Measurements from ENCODE around the gene NAV2.

Gene NAV2

DNA sequence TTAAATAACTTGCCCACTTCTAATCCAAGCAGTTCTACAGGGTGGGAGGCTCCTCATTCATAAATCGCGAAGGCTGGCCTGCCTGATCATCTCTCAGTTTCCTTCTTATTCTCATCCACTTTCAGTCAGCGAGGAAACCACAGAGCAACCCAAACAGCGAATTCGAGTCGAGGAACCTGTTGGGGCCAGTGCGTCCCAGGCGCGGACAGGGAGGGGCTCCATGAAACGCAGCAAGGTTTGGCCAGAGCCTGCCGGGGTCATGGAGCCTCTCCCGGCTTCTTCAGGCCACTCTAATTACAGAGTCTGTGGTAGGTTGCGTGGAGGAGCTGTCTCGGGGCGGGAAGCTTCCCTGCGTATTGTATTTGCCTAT, 741 bp upstream of the NAV2 start:
- in situ Hi-C loops (cut with HindIII; ENCODE audit: low pct_ligation_motif_present, low pct_unique_long_range_greater_than_20kb, low sequenced_read_pairs) = no loop called here
- DNase-seq = peak; percentile 26

DNA sequence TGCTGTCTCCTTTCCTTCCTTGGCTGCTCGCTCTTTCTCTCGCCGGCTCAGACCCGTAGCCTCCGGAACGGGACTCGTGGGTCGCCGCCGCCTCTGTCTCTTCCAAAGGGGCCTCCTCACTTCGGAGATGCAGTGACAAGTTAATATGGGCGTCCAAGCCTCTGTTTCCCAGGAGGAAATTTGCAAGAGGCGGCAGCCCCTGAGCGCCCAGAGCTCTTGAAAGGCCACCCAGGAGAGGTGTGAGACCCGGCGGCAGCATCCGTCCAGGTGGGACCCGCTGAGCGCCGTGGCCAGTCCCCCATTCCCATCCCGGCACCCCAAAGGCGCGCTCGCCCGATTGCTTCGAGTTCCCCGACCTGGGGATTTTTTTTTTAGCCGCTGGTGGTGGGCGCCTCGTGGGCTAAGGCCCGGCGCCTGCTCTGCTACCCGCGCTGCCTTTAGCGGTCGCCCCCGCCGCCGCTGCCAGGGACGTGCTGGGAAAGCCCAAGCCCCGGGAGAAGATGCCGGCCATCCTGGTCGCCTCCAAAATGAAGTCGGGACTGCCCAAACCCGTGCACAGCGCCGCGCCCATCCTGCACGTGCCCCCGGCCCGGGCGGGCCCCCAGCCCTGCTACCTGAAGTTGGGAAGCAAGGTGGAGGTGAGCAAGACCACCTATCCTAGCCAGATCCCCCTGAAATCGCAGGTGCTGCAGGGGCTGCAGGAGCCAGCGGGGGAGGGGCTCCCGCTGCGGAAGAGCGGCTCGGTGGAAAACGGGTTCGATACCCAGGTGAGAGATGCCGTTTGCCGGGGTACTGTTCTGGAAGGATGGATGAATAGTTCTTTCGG, 772 bp downstream of the NAV2 start:
- in situ Hi-C loops (cut with HindIII; ENCODE audit: low pct_ligation_motif_present, low pct_unique_long_range_greater_than_20kb, low sequenced_read_pairs) = no loop called here
- DNase-seq = peak; percentile 9

- in situ Hi-C loops (cut with HindIII; ENCODE audit: low pct_ligation_motif_present, low pct_unique_long_range_greater_than_20kb, low sequenced_read_pairs) = no loop called here
- peak; percentile 41 for DNase-seq
Observed at GRCh38 chr11:19714022-19714386, 1.4 kb downstream of the NAV2 start.

DNA sequence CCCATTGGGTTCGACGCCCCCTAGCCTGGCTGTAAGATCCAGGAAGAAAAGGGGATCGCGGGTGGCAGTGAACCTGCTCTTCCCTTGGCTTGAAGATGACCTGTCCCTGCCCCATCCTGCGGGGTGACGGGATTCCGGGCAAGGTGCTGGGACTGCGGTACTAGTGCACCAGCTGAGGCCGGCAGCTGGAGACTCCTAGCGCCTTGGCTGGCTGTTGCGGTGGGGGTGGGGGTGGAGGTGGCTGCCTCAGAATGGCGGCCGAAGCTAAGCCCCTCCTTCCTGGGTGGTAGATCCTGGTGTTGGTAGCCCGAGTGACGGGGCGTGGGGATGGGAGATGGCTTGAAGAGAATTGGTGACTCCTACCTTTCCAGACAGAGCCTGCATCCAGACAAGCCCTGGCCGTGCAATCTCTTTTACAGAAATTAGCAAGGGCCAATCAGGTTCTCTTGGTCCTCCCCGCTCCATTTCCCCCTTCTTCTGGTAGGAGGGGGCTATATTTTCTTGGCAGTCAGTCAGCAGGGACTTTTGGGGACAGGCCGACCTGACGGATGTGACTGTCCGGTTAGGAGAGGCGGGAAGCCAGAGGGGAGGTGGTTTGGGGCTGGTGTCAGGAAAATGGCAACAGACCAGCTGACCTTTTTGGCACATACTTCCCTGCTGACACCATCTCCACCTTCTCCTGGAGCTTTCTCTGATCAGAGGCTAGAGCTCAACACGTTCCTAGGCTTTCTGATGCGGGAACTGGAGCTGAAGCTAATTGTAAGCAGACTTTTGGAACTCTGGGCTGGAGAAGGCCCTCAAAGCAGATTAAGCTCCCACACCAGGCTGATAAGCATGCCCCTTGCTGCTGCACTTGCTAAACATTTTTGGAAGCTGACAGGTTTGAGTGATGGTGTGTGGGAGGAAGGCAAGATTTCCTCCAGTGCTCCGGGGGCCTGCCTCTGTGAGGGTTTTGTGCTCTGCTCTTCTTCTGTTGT, 2.0 kb downstream of the NAV2 start:
- in situ Hi-C loops (cut with HindIII; ENCODE audit: low pct_ligation_motif_present, low pct_unique_long_range_greater_than_20kb, low sequenced_read_pairs) = no loop called here

GRCh38 chr11:19715373-19715772, 2.7 kb downstream of the NAV2 start:
- in situ Hi-C loops (cut with HindIII; ENCODE audit: low pct_ligation_motif_present, low pct_unique_long_range_greater_than_20kb, low sequenced_read_pairs) = no loop called here
- DNase-seq = peak; percentile 88

More for the DNA sequence above, 2.0 kb downstream of the NAV2 start:
- DNase-seq = peak; percentile 78

- no peak for DNase-seq
- in situ Hi-C loops (cut with HindIII; ENCODE audit: low pct_ligation_motif_present, low pct_unique_long_range_greater_than_20kb, low sequenced_read_pairs) = no loop called here
Observed at GRCh38 chr11:19718051-19718450, 5.4 kb downstream of the NAV2 start.

- in situ Hi-C loops (cut with HindIII; ENCODE audit: low pct_ligation_motif_present, low pct_unique_long_range_greater_than_20kb, low sequenced_read_pairs) = no loop called here
- DNase-seq = no peak
Observed at GRCh38 chr11:19718951-19719350, 6.3 kb downstream of the NAV2 start.

DNA sequence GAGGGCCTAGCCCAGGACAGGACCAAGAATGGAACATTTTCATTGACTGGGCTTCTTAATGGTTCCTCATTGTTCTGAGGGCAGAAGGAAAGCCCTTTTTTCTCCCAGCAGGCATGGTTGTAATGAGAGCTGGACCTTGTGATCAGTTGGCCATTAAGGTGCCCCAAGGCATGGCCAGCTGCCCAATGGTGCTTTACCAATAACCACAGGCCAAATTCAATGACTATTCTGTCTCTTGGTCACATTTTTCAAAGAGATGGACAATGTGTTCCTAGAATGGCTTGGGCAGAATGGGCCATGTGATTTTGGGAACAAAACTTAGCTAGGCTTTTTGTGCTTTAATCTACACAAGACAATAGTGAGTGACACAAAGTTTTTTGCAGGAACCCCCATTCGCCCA, 7.3 kb downstream of the NAV2 start:
- no peak for DNase-seq
- in situ Hi-C loops (cut with HindIII; ENCODE audit: low pct_ligation_motif_present, low pct_unique_long_range_greater_than_20kb, low sequenced_read_pairs) = no loop called here

DNA sequence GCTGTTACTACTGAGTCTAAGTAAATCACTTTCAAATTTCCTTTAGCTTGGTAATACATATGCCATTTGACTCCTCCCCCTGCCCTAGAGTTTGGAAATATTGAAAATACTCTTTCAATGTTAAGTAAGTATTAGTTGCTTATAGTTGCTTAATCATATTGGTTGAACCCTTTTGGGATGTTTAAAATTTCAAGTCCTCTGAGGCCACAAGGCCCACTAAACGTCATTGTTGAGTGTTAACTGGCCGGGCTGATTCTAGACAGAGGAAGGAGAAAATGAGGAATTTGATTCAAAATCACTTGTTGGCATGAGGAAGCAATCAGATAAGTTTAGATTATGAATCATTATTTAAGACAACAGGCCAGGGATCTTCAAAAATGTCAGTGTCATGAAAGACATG, 8.5 kb downstream of the NAV2 start:
- no peak for DNase-seq
- in situ Hi-C loops (cut with HindIII; ENCODE audit: low pct_ligation_motif_present, low pct_unique_long_range_greater_than_20kb, low sequenced_read_pairs) = no loop called here

DNA sequence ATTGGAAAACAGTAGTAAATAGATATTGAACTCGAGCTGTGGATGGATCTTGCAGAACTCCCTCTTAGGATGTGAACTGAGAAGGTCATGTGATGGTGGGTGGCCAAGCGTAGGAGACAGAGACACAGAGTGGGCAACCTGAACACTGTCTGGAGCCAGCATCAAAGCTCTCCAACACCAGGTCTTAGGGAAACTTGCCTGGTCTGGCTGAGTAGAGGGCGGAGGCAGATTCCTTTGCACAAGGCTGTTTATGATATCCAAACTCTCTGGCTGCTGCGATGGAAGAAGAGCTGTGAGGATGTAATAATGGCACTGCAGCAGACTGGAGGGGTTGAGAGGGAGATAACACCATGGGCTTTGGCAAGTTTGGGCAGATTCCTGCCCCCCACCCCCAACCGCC, 10.1 kb downstream of the NAV2 start:
- no peak for DNase-seq
- in situ Hi-C loops (cut with HindIII; ENCODE audit: low pct_ligation_motif_present, low pct_unique_long_range_greater_than_20kb, low sequenced_read_pairs) = no loop called here

GRCh38 chr11:19723572-19724342, 11.1 kb downstream of the NAV2 start:
- no peak for DNase-seq
- in situ Hi-C loops (cut with HindIII; ENCODE audit: low pct_ligation_motif_present, low pct_unique_long_range_greater_than_20kb, low sequenced_read_pairs) = no loop called here

- in situ Hi-C loops (cut with HindIII; ENCODE audit: low pct_ligation_motif_present, low pct_unique_long_range_greater_than_20kb, low sequenced_read_pairs) = loop anchor here (25.0 kb wide), 1 partner anchor 162 kb away; no protein-coding TSS in a partner anchor
- DNase-seq = no peak
Observed at GRCh38 chr11:19724765-19725164, 12.1 kb downstream of the NAV2 start.

GRCh38 chr11:19725379-19726079, 12.9 kb downstream of the NAV2 start:
- in situ Hi-C loops (cut with HindIII; ENCODE audit: low pct_ligation_motif_present, low pct_unique_long_range_greater_than_20kb, low sequenced_read_pairs) = loop anchor here (25.0 kb wide), 1 partner anchor 163 kb away; no protein-coding TSS in a partner anchor

GRCh38 chr11:19727246-19727645, 14.6 kb downstream of the NAV2 start:
- in situ Hi-C loops (cut with HindIII; ENCODE audit: low pct_ligation_motif_present, low pct_unique_long_range_greater_than_20kb, low sequenced_read_pairs) = loop anchor here (25.0 kb wide), 1 partner anchor 165 kb away; no protein-coding TSS in a partner anchor
- DNase-seq = no peak

More at GRCh38 chr11:19725379-19726079, 12.9 kb downstream of the NAV2 start:
- DNase-seq = no peak

DNA sequence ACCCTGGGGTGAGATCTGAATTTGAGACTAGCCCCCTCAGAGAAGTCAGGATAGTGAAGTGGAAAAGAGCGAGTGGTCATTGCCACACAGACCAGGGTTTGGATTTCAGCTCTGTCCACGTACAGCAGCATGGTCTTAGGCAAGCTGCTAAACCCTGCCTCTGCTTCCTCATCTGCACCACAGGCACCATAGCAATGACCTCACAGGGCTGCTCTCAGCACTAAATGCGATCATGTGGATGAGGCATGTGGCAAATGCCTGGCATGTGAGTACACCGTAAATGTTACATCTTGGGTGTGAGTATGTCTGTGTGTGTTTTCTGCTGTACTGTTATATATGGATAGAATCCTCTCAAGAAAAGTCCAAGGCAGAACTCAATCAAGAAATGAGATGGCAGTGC, 15.8 kb downstream of the NAV2 start:
- in situ Hi-C loops (cut with HindIII; ENCODE audit: low pct_ligation_motif_present, low pct_unique_long_range_greater_than_20kb, low sequenced_read_pairs) = loop anchor here (25.0 kb wide), 1 partner anchor 166 kb away; no protein-coding TSS in a partner anchor
- DNase-seq = no peak

DNA sequence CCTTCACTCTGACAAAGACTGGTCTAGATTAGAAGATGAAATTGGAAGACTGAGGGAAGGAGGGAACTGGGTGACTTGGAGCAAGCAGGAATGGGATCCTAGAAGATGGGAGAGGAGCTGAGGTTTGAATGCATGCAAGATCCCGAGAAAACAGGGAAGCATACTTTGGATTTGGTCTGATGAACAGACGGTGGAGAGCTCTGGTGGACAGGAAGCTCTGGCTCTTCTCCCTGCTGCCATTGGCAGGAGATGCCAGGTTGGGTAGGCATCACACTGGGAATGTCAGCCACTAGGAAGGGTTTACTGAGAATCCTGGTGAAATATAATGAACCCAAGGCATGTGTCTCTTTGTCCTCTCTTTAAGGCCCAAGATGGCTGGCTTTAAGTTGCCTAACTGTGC, 16.5 kb downstream of the NAV2 start:
- in situ Hi-C loops (cut with HindIII; ENCODE audit: low pct_ligation_motif_present, low pct_unique_long_range_greater_than_20kb, low sequenced_read_pairs) = loop anchor here (25.0 kb wide), 1 partner anchor 167 kb away; no protein-coding TSS in a partner anchor
- DNase-seq = no peak

GRCh38 chr11:19730373-19730772, 17.7 kb downstream of the NAV2 start:
- no peak for DNase-seq
- in situ Hi-C loops (cut with HindIII; ENCODE audit: low pct_ligation_motif_present, low pct_unique_long_range_greater_than_20kb, low sequenced_read_pairs) = loop anchor here (25.0 kb wide), 1 partner anchor 168 kb away; no protein-coding TSS in a partner anchor

- in situ Hi-C loops (cut with HindIII; ENCODE audit: low pct_ligation_motif_present, low pct_unique_long_range_greater_than_20kb, low sequenced_read_pairs) = loop anchor here (25.0 kb wide), 1 partner anchor 172 kb away; no protein-coding TSS in a partner anchor
Observed at GRCh38 chr11:19734171-19734570, 21.5 kb downstream of the NAV2 start.

More at GRCh38 chr11:19734171-19734570, 21.5 kb downstream of the NAV2 start:
- no peak for DNase-seq

All from ACHN (cell line).